ENCODE data around the gene MYL12B. TPM values are rescaled to one million over a fixed set of nuclear protein-coding genes. Genes with fewer than 3 reads are reported as not detected.
"Not testable (repeated sequence)": the region's sequence is repeated elsewhere in the genome, so short reads cannot be mapped to it uniquely, and the experiment has no call there.

Gene MYL12B
- total RNA-seq, 1 donor = 415 TPM

- no peak for TF ChIP-seq CTCF (IDR thresholded peaks at IDR 0.05; ENCODE audit: insufficient read depth, low read length)
- no peak for DNase-seq (ENCODE audit: low read depth)
- no peak overlapping the region for H3K4me3 ChIP-seq (ENCODE audit: low read depth, low read length)
Measured at GRCh38 chr18:3268306-3268705, 6.4 kb downstream of the MYL12B start.

GRCh38 chr18:3269241-3269913 lies 7.4 kb downstream of the MYL12B start:
- H3K4me3 ChIP-seq (ENCODE audit: low read depth, low read length) = no peak overlapping the region

GRCh38 chr18:3269914-3270299 lies 8.0 kb downstream of the MYL12B start:
- H3K4me3 ChIP-seq (ENCODE audit: low read depth, low read length) = no peak overlapping the region

More at GRCh38 chr18:3269241-3269913, 7.4 kb downstream of the MYL12B start:
- no peak for DNase-seq (ENCODE audit: low read depth)
- TF ChIP-seq CTCF (IDR thresholded peaks at IDR 0.05; ENCODE audit: insufficient read depth, low read length) = no peak

GRCh38 chr18:3273042-3273441 lies 11.1 kb downstream of the MYL12B start:
- TF ChIP-seq CTCF (IDR thresholded peaks at IDR 0.05; ENCODE audit: insufficient read depth, low read length) = no peak
- DNase-seq (ENCODE audit: low read depth) = no peak
- no peak overlapping the region for H3K4me3 ChIP-seq (ENCODE audit: low read depth, low read length)

More at GRCh38 chr18:3269914-3270299, 8.0 kb downstream of the MYL12B start:
- no peak for TF ChIP-seq CTCF (IDR thresholded peaks at IDR 0.05; ENCODE audit: insufficient read depth, low read length)
- no peak for DNase-seq (ENCODE audit: low read depth)

GRCh38 chr18:3277643-3278213 lies 15.8 kb downstream of the MYL12B start:
- DNase-seq (ENCODE audit: low read depth); H3K4me3 ChIP-seq (ENCODE audit: low read depth, low read length): not testable (repeated sequence)

- no peak overlapping the region for H3K4me3 ChIP-seq (ENCODE audit: low read depth, low read length)
- TF ChIP-seq CTCF (IDR thresholded peaks at IDR 0.05; ENCODE audit: insufficient read depth, low read length) = no peak
- DNase-seq (ENCODE audit: low read depth) = no peak
Measured at GRCh38 chr18:3279201-3280185, 17.6 kb downstream of the MYL12B start.

All from fibroblast of the aortic adventitia (primary cell).